Testis (tissue), 3 donors: Measurements from ENCODE around the gene CDH23. TPM values are rescaled to one million over a fixed set of nuclear protein-coding genes. Genes with fewer than 3 reads are reported as not detected.

Source experiments
- DNase-seq: peaks from one replicate; pipeline ENCODE4 v3.0.0-alpha.2; 2019
- H3K27ac ChIP-seq, 2 donors: fragments of 200-600 bp; sonication (generic); one replicate each; pipeline ENCODE4 v1.5.1; 2019
- H3K27me3 ChIP-seq: fragments of 200-600 bp; sonication (generic); one replicate; pipeline ENCODE4 v1.5.1; 2019
- H3K36me3 ChIP-seq: fragments of 200-600 bp; sonication (generic); one replicate; pipeline ENCODE4 v1.5.1; 2017; ENCODE audit warnings: low read depth; ENCODE audit errors: missing control alignments
- H3K4me1 ChIP-seq: fragments of 200-600 bp; sonication (generic); one replicate; pipeline ENCODE4 v1.5.1; 2019
- H3K4me3 ChIP-seq, 2 donors: fragments of 200-600 bp; sonication (generic); one replicate each; pipeline ENCODE4 v1.5.1; 2017 to 2019
- H3K9me3 ChIP-seq: fragments of 200-600 bp; sonication (generic); one replicate; pipeline ENCODE4 v1.5.1; 2017
- POLR2A ChIP-seq: fragments of 450-650 bp; IDR thresholded peaks from one replicate; pipeline ENCODE4 v1.6.1; 2017; ENCODE audit warnings: antibody characterized with exemption, mild to moderate bottlenecking, moderate library complexity
- WGBS, 2 donors: methylation state at CpG; one replicate each; pipeline ENCODE4 v1.1.5; 2018; 5-methylcytosine and 5-hydroxymethylcytosine counted together
- intact Hi-C: fragments of 100-400 bp; cut with DNase I; formaldehyde crosslinking; loops from one replicate; pipeline ENCODE4 v1.15.1; 2023; ENCODE audit warnings: low total_unique reads
- polyA plus RNA-seq: library from polyadenylated mRNA; stranded (reverse); fragments of 350-450 nt; fragmentation: Illumina TruSeq; extraction: RNeasy Lipid Tissue Mini Kit (QIAGEN cat#74804); gene quantifications from one replicate; pipeline ENCODE4 v1.2.3, GENCODE V29; 2014; ENCODE audit warnings: low read depth, low replicate concordance; ENCODE audit not compliant: insufficient read depth
- total RNA-seq, 2 donors: library from RNA; depleted of rRNA; stranded (reverse); fragments of >200 nt; gene quantifications; one replicate each; pipeline ENCODE4 v1.2.3, GENCODE V29; 2016
- TF ChIP-seq, protein P1 (sequence below), 3 experiments: fragments of 450-650 bp in 2 of 3; fragments of 200-600 bp in 1 of 3; sonication (generic) in 1 of 3; IDR thresholded peaks; one replicate each; pipeline ENCODE4 v1.5.1; 2016 to 2019; ENCODE audit warnings: antibody characterized with exemption in 3 of 3, mild to moderate bottlenecking in 2 of 3, moderate library complexity in 1 of 3

The CDH23 gene
- total and polyA plus RNA-seq, 3 donors from 2014 or later, result 29.8 to 125 (median 81.7) TPM

DNA sequence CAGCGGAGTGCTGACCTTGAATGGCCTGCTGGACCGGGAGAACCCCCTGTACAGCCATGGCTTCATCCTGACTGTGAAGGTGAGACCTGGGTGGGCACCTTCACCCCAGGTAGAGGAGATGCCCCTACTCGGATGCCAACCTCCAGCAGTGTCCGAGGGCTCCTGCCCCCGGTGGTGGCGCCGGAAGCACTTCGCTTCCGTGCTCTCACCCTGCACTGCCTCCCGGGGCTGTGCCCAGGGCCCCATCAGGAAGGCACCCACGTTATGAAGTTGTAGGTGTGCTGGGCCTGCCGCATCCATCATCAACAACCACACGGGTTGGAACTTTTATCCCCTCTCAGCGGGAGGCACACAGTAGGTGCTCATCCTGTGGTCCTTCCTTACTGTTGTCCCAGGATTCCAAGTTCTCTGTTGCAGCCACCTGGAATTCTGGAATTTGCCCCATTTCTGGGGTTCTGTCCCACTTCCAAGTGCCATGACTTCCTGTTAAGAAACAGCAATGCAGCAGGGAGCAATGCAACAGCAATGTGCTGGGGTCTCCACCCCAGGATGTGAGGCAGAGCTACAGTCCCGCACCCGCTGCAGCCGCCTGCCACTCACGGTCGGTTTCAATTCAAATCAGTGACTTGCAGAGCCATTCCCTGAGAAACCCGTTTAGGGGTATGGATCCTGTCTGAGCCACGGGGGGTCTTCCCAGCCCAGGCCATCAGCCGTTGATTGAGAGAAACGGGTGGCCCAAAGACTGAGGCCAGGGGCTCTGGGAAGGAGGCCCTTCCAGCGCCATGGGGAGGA, 219.0 kb downstream of the CDH23 start:
- TF ChIP-seq, protein P1, sequence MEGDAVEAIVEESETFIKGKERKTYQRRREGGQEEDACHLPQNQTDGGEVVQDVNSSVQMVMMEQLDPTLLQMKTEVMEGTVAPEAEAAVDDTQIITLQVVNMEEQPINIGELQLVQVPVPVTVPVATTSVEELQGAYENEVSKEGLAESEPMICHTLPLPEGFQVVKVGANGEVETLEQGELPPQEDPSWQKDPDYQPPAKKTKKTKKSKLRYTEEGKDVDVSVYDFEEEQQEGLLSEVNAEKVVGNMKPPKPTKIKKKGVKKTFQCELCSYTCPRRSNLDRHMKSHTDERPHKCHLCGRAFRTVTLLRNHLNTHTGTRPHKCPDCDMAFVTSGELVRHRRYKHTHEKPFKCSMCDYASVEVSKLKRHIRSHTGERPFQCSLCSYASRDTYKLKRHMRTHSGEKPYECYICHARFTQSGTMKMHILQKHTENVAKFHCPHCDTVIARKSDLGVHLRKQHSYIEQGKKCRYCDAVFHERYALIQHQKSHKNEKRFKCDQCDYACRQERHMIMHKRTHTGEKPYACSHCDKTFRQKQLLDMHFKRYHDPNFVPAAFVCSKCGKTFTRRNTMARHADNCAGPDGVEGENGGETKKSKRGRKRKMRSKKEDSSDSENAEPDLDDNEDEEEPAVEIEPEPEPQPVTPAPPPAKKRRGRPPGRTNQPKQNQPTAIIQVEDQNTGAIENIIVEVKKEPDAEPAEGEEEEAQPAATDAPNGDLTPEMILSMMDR (IDR thresholded peaks at IDR 0.05), result no peak
- TF ChIP-seq POLR2A, result no peak
- Histone ChIP-seq H3K36me3 (no peaks in the 10 kb centered on the region), H3K27ac (no peak overlapping the region), H3K27me3 (no peaks in the 10 kb centered on the region), H3K4me1 (peaks cover 4% of the 10 kb centered on the region), H3K9me3 (no peaks in the 10 kb centered on the region), H3K4me3 (no peak overlapping the region)
- no peak for DNase-seq
- intact Hi-C loops, result no loop called here
- 90 to 91% methylated on average over 19 to 24 of the region's 24 CpGs for WGBS, 2 donors

DNA sequence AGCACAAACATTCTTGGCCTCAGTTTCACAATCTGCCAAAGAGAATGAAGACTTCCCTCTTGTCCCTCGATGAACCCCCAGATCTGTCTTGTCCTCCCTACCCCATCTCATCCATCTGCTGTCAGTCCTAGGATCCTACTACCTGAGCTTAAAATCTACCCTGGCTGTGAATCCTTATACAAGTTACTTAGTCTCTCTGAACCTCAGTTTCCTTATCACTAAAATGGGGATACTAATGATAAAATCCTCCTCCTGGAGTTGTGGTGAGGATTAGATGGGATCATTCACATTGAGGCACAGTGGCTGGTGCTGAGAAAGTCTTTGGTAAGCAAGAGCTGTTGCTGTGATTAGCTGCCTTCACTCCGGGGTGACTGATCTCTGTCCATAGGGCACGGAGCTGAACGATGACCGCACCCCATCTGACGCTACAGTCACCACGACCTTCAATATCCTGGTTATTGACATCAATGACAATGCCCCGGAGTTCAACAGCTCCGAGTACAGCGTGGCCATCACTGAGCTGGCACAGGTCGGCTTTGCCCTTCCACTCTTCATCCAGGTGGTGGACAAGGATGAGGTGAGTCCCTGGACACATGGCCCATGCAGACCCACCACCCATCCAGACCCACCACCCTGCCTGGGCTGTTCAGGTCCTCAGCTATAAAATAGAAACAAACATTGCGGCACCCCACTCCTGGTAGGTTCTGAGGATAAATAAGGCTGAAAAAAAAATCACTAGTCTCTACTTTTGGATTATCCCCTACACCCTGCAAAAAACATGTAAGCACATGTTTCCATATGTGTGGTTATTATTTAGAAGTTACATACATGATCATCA, 220.3 kb downstream of the CDH23 start:
- H3K27ac ChIP-seq, result no peak overlapping the region
- TF ChIP-seq, protein P1 (IDR thresholded peaks at IDR 0.05), result no peak
- no peak for TF ChIP-seq POLR2A
- intact Hi-C loops, result no loop called here
- H3K27me3 ChIP-seq, result no peaks in the 10 kb centered on the region
- H3K36me3 ChIP-seq, result no peaks in the 10 kb centered on the region
- H3K9me3 ChIP-seq, result no peaks in the 10 kb centered on the region
- H3K4me1 ChIP-seq, result peaks cover 7% of the 10 kb centered on the region
- WGBS, 2 donors, result 96 to 98% methylated on average over 12 of the region's 12 CpGs
- no peak overlapping the region for H3K4me3 ChIP-seq
- no peak for DNase-seq

DNA sequence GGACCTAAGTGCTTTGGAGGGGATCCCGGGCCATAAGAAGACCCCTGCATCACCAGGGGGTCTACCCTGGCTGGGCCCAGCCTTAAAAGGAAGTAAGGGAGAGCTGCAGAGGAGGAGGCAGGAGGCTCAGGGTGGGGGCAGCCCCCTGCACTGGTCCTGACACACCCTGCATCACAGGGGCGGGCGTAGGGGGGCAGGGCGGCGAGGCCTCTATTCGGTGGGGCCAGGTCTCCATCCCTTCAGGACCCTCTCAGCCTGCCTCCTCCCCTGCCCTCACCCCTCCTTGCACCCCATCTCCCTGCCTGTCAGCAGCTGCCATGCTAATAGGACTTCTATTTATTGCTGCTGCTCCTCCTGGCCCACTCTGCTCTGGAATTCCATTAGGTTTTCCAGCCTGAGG, 221.5 kb downstream of the CDH23 start:
- H3K27ac ChIP-seq, result no peak overlapping the region
- peaks cover 17% of the 10 kb centered on the region for H3K4me1 ChIP-seq
- no peaks in the 10 kb centered on the region for H3K9me3 ChIP-seq
- no peaks in the 10 kb centered on the region for H3K27me3 ChIP-seq
- TF ChIP-seq, protein P1 (IDR thresholded peaks at IDR 0.05), result no peak
- no peak for TF ChIP-seq POLR2A
- intact Hi-C loops, result no loop called here
- no peak overlapping the region for H3K4me3 ChIP-seq
- H3K36me3 ChIP-seq, result no peaks in the 10 kb centered on the region
- DNase-seq, result no peak
- WGBS, 2 donors, result 92 to 93% methylated on average over 6 of the region's 6 CpGs

DNA sequence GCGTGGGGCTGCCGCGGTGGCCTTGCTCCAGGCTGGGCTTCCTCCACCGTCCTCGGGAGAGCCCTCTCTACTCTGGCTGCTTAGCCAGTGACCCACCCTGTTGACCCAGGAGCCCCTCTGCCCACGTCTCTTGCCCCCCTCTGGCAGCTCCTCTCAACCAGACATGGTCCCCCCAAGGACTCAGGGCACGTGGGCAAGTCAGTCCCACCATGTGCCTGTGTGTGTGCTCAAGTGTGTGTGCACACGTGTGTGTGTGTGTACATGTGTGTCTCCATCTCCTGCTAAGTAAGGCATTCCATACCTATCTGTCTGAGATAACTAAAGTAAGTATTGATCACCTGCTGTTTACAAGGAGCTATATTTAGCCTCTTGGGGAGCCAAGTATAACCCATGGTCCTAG, 221.9 kb downstream of the CDH23 start:
- H3K36me3 ChIP-seq, result no peaks in the 10 kb centered on the region
- no peak for TF ChIP-seq POLR2A
- TF ChIP-seq, protein P1 (IDR thresholded peaks at IDR 0.05), result no peak
- no peaks in the 10 kb centered on the region for H3K27me3 ChIP-seq
- H3K9me3 ChIP-seq, result no peaks in the 10 kb centered on the region
- no peak overlapping the region for H3K27ac ChIP-seq
- DNase-seq, result no peak
- WGBS, 2 donors, result 91 to 94% methylated on average over 8 of the region's 8 CpGs
- intact Hi-C loops, result no loop called here
- peaks cover 21% of the 10 kb centered on the region for H3K4me1 ChIP-seq
- H3K4me3 ChIP-seq, result no peak overlapping the region
